ENCODE data around the gene SIM1.
A peak's percentile ranks its signal among the peaks of the same experiment; 100 is the strongest.

The SIM1 gene

DNA sequence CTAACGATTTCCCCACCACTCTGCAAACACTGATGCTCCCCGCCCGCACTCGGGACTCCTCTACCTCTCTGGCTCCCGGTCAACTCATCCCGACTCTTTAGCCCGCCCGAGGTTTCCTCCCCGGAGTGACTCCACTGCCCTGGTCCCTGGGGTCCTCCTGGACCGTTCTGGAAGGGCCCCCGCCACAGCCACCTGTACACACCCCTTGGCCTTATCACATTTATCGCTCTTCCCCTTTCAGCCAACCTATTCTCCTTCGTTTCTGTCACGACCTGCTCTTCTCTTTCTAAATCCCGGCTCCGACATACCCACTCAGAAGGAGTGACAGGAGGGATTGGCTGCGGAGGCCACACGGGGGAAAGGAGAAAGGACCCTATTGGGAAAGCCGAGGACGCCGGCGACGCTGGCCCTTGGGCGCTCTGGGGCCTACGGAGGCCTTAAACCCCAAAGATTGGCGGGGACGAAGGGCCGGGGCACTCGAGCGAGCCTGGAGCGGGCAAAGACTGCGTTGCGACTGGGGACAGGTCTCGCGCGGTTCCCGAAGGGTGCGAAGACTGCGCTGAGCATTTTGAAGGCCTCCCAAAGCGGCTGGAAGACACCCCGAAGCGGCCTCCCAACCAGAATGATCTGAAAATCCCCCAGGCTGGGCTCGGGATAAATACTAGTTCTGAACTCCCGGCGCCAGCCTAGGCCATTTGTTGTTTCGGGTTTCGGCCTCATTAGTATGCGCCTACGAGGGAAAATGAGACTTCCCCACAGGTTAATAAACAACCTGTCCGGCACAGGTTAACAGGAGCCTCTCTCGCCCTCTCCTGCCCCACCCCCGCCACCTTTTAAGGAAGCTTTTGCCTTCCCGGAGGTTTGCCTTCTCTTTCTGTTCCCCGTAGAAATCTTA is 9.2 kb downstream of the SIM1 start:
- no peak for DNase-seq

DNA sequence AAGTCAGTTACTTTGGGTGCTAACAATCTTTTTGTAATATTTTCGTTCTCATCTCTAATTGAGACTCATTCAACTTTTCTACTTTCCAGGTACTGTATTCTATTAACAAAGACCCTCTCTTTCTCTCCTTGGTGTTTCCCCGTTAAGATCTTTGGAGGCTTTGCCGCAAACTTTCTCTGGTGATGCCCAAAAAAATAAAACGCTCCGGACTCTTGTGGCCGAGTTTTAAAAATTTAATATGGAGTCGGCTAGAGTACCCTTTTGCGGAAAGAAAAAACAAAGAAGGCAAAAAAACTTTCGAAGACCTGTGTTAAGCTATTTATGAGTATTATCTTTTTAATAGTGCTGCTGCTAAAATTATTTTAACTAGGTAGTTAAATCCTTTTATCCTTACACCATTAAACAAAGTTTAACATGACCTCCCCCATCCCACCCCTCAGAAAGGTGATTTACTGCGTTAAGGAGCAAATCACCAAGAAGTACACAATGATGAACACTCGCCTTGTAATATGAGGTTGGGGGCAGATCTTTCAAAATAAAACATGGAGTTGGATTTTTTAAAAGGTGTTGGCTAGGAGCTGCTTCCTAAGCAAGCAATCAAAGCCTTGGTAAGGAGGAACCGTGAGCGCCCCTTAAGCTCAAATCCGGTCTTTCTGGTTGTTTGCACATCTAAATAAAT is 10.0 kb downstream of the SIM1 start:
- no peak for DNase-seq

DNA sequence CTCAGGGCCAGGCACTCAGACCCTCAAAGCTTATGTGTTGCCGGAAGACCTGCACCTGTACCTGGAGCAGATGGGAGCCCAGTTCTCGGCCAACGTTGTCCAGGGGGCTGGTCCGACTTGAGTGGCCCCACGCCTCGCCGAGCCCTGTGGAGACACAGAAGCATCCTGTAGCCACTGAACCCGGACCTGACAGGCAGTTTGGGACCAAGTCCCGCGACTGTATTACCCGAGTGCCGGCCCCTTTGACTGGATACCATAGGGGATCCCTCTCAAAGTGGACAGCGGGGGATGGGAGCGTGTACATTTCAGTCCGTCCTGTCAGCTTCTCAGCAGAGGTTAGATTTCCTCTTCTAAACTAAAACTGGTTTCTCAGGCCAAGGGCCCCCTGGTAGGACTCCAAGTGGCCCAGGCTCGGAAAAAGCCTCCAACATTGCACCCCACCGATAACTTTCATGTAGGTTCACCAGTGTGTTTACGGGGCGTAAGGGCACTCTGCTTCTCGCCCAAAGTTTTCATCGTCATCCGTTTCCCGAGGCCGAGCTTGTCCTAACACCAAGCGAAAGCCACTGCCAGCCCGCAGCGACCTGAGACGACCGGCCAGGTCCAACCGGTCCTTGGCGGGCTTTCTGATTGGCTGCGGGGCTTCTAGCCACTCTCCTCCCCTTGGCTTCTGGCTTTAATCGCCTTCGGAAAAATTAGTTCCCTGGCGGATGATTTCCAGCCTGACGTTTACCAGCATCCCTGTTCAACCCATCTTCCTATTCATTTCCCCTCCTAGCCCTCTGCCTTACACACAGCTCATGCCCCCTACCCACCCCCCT is 10.8 kb downstream of the SIM1 start:
- no peak for DNase-seq

DNA sequence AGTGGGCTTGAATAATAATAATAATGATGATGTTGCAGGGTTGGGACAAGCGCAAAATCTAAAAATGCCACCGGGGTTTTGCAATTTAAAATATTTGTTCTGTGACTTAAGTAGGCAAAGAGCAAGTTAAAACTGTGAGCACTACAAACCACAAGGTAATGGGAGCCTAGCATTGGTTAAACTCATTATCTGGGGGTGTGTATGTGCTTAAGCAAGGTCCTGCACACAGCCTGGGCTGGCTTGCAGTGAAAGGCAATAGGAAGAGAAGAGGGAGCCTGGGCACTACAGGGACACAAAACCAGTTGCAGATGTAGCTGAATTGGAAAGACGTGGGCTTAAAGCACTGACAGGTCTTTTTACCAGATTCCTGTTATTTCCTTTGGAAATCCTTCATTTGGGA is 11.7 kb downstream of the SIM1 start:
- DNase-seq = no peak

DNA sequence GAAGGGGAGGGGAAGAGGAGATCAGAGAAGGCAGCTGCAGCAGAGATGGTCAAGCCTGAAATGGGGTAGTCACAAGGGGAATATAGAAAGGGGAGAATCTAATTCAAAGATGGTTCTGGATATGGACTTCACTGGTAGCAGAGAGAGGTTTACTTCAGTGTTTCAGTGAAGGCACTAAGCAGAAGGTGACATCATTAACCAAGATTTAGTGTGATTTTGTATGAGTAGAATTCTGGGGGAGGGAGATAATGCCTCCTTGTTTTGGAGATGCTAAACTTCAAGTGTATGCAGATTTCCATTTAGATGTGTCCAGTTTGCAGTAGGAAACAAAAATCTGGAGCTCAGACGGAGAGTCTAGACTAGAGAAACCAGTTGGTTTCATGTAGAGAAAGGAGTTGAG is 13.1 kb downstream of the SIM1 start:
- DNase-seq = no peak

DNA sequence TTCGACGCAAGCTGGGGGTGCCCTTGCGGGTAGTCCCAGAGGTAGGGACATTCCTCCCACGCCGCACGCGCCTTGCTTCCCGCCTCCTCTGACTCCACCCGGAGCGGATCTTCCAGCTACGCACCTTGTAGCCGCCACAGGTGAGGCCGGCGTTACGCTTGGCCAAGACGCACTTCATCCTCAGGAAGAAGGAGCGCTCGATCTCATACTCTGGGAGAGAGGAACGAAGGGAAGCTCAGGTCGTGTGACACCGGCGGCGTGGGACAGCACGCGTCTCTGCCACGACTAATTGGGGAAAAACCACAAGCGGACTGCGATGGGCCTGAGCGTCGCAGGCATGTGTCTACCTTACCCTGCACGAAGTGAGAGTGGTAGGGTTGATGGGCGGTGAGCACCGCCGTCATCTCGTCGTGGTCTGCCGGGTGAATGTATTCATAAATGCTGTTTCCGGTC is 15.5 kb downstream of the SIM1 start:
- no peak for DNase-seq

DNA sequence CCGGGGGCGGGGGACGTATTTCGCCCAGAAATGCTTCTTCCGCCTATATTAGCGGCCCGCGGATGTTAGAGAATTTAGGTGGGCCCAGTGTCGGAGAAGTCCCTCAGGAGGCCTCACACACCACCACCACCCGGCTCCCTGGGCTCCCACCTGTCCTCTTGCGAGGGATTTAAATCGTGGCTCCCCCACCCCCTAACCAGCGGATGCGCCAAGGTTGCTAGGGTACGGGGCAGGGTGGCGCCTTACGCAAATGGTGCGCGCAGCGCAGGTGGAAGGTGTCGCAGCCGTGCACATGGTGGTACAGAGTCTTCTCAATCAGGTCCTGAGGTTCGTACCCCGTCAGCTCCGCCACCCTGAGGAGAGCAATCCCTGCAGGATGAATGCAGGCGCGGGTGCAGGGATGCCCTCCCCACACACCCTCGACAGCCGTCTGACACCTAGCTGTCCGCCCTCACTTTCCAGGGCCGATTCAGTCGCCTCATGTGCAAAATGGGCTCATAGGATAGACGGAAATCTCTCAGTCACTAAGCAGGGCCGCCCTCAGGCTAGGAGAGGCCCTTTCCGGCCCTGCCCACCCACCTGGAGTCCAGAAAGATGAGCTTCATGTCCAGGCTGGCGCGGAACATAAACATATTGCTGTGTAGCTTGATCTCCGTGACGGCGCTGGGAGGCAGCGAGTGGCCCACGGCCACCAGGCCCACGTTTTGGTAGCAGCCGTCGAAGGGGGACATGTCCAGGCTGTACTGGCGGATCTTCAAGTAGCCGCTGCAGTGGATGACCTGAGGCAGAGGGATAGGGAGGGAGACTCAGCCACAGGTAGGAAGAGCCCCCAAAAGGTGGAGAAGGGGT is 16.6 kb downstream of the SIM1 start:
- DNase-seq = no peak

DNA sequence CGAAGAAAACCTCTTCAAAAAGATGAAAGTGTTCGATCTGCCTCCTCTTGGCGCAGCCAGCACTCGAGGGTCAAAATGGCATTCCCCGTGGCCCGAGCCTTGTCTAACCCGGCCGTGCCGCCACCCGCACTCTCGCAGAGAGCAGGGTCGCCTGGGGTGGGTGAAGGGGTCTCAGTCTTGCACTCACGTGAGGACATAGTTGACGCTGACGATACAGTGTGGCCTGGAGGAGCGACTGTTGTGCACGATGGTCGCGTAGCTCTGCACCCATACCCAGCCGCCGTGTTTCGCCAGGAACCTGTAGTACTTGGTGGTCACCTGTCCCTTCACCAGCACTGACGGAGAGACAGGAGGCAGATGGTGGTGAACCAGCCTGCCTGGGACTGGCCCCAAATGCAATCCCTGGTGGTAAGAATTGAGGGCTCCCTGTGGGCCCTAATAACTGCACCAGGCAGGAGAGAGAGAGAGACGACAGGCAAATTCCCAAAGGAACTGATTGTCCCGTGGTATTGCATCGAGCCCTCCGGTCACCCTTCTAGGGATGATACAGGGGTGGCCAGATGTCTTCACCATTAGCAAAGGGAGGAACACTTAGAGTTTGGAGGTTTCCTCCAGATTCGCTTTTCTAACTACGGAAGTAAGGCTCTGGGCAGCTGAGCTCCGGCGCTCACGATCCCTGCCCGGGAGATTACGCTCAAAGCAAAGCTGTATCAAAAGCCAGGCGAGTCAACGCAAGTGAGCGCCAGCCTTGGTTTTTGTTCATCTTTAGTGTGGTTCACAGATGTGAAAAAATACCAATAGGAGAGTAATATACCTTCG is 17.4 kb downstream of the SIM1 start:
- no peak for DNase-seq

DNA sequence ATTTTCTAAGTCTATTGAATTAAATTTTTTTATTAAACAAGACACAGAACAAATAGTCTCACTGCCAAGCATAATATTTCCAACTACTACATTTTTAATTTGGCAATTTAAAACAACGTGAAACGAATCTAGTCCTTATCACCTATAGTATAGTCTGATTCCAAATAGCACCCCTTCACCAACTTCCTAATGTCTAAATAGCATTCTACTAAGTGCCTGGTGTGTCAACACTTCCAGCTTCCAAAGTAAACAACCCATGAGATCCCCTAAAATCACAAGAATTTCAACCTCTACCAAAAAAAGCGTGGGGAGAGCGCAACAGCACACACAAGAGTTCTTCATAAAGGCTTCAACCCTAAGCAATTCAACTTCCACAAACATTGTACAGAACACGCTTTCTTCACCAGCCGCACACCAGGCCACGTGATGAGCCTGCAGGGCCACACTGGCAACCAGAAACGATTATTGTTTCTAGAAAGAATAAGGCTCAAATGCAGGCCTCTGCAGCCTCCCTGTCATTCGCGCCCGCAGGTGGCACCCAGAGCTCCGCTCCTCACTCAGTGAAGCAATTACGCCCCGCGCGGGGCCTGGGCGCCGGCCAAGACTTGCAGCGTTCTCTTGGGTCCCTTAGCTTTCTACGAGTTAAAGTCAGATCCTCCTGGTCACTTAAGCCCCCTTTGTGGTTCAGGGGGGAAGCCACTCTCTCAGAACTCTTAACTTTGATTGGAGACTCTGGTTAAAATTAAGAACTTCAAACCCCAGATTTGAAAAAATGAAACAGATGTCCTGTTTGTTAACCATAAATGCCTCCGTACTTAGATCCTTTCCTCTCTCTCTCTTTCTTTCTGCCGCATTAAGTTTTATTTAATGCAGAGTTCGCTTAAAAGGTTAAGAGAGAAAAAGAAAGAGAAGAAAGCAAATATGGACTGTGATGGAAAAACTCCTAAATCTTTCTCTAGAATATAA is 18.3 kb downstream of the SIM1 start:
- peak; percentile 39 for DNase-seq

DNA sequence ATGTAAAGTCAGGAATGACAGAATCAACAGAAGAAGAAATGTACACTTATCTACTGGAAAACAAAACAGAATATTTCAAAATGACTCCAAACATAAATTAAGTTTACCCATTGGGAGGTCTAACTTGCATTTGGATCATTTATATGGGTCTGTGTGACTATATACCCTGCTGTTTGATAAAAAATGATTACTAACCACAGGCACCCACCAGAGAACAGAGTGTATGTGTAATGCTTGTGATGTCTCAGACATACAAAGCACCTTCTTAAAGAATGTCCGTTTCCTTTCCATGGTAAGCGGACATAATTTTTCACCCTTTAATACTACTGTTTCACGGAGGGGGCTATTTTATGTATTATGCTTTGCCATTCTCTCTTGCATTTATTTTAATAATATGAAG is 19.2 kb downstream of the SIM1 start:
- DNase-seq = no peak

DNA sequence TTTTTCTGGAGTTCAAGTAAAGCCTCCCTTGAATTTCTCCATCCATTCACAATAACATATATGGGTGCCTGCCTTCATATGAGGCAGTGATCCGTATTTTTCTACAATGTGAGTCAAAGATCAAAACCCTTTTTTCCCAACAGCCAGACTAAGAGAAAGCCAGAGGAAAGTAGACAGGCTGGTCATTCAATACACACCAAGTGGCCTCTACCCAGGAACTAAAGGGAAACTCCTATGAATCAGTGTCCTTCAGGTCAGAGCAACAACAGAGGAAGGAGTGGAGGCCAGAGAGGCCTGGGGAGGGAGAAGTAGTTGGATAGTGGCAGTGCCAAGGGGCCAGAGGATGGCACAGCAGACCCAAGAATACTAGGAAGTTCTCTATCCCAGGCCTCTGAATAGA is 23.8 kb downstream of the SIM1 start:
- no peak for DNase-seq

DNA sequence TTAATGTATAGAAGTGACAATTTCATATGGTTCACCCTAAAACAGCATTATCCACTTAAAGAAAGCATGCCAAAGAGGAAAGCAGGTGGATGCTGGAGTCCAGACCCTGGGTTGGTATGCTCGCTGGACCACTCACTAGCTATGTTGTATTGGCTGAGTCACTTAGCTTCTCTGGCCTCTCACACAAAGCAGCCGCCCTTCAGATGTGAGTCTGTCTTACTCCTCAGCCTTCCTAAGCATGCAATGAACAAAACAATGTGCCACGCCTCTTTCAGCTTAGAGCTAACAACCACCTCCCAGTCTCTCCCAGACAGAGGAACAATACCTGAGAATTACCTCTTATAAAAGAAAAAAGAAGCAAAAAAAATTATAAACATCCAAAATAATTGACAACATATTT is 29.4 kb downstream of the SIM1 start:
- DNase-seq = no peak

DNA sequence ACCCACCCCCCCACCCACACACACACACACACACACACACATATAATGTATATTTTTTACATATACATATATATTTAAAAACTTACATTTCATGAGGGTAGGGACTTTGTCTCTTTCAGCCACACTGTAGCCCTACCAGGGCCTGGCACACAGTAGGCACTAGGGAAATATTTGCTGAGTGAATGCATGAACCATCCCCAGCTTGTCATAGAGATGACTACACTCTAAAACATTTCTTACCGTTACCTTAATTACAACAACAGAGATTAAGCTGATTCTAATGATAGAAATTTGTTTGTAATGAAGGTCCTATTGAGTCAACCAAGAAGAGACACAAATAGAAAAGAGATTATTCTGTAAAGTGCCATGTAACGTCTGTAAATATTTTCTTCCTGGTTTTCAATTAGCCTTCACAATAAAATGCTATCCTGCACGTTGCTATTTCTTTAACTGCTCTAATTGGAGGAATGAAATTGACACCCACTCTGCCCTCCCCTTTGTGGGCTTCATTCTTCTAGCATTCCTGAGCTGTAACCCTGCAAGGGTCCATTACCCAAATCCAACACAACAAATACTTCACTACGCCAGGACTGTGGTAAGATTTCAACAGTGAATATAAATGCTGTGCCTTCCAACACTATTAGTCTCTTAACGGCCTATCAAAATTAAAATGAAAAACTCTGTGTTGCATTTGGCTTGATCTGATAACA is 30.8 kb downstream of the SIM1 start:
- DNase-seq = no peak

DNA sequence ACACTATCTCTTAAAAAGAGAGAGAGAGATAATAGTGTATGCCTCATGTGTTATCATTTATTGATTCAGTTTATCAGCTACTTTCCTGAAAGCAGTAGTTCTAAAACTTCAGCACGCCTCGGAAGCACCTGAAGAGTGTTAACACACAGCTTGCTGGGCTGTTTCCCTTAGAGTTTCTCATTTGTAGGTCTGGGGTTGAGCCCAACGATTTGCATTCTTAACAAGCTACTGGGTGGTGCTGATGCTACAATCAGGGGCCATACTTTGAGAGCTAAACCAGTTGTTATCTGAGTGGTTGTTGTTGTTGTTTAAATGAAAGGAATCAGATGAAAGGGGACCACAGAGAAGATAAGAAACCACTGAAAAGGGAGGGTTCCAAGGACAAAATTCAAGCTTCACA is 32.6 kb downstream of the SIM1 start:
- DNase-seq = no peak

DNA sequence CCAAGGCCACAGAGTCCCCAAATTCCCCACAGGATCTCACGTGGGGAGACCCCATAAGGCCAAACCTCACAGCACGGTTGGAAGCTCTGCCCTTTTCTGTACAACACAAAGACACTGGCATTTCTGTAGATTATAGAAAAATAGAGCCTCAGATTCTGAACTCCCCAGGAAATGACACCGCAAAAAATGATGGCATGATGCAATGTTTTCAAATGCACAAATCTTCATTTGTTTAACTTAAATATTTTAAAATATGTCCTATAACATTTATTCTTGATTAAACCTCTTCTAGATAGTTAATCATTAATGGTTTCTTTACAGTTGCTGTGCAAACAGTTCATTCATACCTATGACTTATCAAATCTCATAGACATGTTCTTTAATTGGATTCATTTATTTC is 33.8 kb downstream of the SIM1 start:
- no peak for DNase-seq

DNA sequence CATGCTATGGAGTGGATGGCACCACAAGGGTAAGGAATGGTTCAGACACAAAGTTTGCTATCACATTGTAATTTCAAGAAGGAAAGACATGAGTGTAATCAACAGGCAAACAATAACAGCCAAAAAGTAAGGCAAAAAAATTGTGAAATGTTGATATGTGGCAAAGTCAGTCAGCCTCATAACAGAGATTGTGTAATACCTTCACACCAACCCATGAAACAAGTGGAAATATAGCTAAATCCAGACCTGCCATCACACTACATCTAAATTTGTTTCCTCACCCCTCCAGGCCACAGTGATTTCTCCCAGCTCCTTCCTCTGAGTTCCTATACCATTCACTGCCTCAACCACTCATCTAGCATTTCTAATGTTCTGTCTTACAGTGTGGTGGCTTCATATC is 37.3 kb downstream of the SIM1 start:
- DNase-seq = no peak

DNA sequence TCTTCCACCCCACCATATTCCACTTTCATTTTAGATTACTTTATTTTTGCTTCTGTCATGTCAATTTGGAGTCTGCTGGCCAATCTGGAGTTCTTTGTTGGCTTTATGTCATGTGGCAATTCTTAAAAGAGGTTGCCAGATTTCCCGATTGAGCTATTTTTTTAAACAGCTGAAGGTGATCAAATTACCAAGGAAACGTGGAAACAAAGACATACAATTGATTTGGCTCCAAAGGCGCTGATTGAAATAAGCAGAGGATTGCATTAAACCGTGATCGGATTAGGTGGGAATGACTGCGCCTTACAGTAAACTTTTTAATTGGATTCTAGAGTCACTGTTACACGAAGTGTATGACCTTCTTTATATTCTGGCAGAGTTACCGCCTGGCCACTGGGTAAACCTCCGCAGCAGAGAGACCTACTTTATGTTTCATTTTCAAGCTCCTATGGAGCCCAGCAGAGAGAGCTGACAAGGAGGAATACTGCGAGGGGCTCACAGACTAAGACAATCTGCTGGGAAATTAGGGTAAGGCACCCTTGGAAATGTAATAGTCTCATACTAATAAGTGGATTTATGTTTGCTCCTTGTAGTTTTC is 37.9 kb downstream of the SIM1 start:
- DNase-seq = no peak

DNA sequence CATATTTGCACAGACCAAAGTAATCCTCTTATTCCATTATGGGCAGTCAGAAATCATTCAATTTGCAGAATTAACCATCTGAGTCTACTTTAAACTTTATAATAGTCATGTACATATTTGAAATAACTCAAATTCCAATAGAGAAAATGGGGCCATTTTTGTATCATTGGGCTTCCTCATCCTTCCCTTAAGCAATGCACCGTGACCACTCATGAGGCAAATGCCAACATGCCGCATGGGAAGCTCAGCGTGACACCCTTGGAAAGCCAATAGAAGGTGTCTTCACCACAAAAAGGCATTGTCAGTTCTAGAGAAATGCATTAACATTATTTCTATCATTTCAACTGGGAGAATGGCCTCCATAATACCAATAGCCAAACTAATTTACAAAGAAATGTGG is 38.5 kb downstream of the SIM1 start:
- DNase-seq = no peak

DNA sequence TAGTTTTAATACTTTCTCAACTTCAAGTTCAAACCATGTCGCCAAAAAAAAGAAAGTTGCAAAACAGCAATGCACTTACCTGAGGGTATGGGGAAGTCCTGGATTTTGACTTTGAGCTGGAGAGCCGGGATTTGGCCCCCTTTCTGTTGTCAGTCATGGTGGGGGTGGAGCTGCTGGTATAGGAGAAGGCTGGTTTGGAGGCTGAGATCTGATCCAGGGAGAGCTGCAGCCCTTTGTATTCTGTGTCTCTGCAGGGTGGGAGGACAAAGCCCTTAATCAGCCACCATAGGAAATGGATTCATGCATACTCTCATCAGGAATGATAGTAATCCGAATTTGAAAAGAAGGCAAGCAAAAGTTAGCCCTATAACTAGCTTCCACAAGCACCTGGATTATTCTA is 44.0 kb downstream of the SIM1 start:
- DNase-seq = no peak

Measured in NCI-H1105 (cell line).